OCI-LY7 (cell line): ENCODE results near the gene MRAP.

Source experiments
- EZH2phosphoT487 ChIP-seq: fragments of 200-600 bp; sonication (generic); IDR thresholded peaks from 2 replicates; pipeline ENCODE4 v1.6.1; 2018; ENCODE audit warnings: low read depth, borderline replicate concordance, mild to moderate bottlenecking, mixed run types, antibody characterized with exemption, low read length, moderate library complexity, mixed read lengths
- TF ChIP-seq, protein P1 (sequence below): fragments of 200-600 bp; sonication (generic); conservative IDR thresholded peaks from 2 replicates; pipeline ENCODE4 v1.5.1; 2014; ENCODE audit warnings: mild to moderate bottlenecking, antibody characterized with exemption, low read length, moderate library complexity, mixed read lengths

DNA sequence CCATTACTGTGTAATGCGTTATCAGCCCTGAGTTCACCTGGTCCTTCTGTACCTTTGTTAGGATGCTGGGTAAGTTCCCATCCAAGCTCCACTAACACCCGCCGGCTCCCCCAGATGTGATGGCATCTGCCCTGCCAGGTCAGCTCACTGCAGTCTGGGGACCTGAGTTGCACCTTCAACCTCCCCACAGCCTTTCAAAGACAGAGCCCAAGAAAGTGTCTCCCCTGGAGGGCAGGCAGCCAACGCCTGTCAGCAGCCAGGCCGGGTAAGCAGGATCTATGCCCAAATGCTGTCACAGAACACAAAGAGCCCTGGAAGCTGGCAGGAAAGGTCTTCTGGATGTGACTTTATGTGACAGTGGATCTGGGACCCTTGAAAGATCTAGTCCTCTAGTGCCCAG is 13.7 kb downstream of the MRAP start:
- TF ChIP-seq, protein P1, sequence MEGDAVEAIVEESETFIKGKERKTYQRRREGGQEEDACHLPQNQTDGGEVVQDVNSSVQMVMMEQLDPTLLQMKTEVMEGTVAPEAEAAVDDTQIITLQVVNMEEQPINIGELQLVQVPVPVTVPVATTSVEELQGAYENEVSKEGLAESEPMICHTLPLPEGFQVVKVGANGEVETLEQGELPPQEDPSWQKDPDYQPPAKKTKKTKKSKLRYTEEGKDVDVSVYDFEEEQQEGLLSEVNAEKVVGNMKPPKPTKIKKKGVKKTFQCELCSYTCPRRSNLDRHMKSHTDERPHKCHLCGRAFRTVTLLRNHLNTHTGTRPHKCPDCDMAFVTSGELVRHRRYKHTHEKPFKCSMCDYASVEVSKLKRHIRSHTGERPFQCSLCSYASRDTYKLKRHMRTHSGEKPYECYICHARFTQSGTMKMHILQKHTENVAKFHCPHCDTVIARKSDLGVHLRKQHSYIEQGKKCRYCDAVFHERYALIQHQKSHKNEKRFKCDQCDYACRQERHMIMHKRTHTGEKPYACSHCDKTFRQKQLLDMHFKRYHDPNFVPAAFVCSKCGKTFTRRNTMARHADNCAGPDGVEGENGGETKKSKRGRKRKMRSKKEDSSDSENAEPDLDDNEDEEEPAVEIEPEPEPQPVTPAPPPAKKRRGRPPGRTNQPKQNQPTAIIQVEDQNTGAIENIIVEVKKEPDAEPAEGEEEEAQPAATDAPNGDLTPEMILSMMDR: no peak
- no peak for TF ChIP-seq EZH2phosphoT487
